Mesenchymal stem cell (in vitro differentiated cells and primary cell): ENCODE data around the gene KCNK15.

ENCODE experiments used
- DNase-seq: peaks from one replicate; pipeline ENCODE4 v3.0.0-alpha.2; 2013
- H2AFZ ChIP-seq: one replicate; pipeline ENCODE4 v1.6.1; 2013; ENCODE audit warnings: low read depth, mild to moderate bottlenecking, control low read depth, inconsistent platforms, low read length, moderate library complexity
- H2AK5ac ChIP-seq: 2 replicates; pipeline ENCODE4 v1.6.1; 2013; ENCODE audit warnings: low read length, moderate library complexity, mild to moderate bottlenecking, inconsistent platforms; ENCODE audit not compliant: severe bottlenecking
- H2BK120ac ChIP-seq: one replicate; pipeline ENCODE4 v1.6.1; 2013; ENCODE audit warnings: low read depth, mild to moderate bottlenecking, inconsistent platforms, low read length, moderate library complexity
- H2BK12ac ChIP-seq, 2 experiments: one replicate each; pipeline ENCODE4 v1.6.1; 2013; ENCODE audit warnings: inconsistent platforms in 2 of 2, low read length in 2 of 2, mild to moderate bottlenecking in 2 of 2, moderate library complexity in 2 of 2, control low read depth in 1 of 2
- H2BK15ac ChIP-seq: one replicate; pipeline ENCODE4 v1.6.1; 2013; ENCODE audit warnings: mild to moderate bottlenecking, low read depth, inconsistent platforms; ENCODE audit not compliant: poor library complexity, severe bottlenecking
- H2BK5ac ChIP-seq: 2 replicates; pipeline ENCODE4 v1.6.1; 2013; ENCODE audit warnings: low read depth, mild to moderate bottlenecking, low read length, control low read depth, inconsistent platforms; ENCODE audit not compliant: poor library complexity, severe bottlenecking
- H3K14ac ChIP-seq, 2 experiments: one replicate each; pipeline ENCODE4 v1.6.1; 2013; ENCODE audit warnings: inconsistent platforms in 2 of 2, low read length in 2 of 2, control low read depth in 1 of 2, mild to moderate bottlenecking in 1 of 2, moderate library complexity in 1 of 2
- H3K18ac ChIP-seq, 2 experiments: one replicate each; pipeline ENCODE4 v1.6.1; 2013; ENCODE audit warnings: inconsistent platforms in 2 of 2, low read length in 2 of 2, control low read depth in 1 of 2, low read depth in 1 of 2, mild to moderate bottlenecking in 1 of 2
- H3K23ac ChIP-seq, 2 experiments: one replicate each; pipeline ENCODE4 v1.6.1; 2013; ENCODE audit warnings: inconsistent platforms in 2 of 2, low read length in 2 of 2, mild to moderate bottlenecking in 2 of 2, moderate library complexity in 2 of 2, control low read depth in 1 of 2
- H3K27ac ChIP-seq: 2 replicates; pipeline ENCODE4 v1.5.1; 2013; ENCODE audit warnings: mild to moderate bottlenecking, moderate library complexity, low read length, control low read depth, inconsistent platforms; ENCODE audit not compliant: poor library complexity, severe bottlenecking
- H3K27me3 ChIP-seq, 2 experiments: 2 replicates each; pipeline versions ENCODE4 v1.6.1 to v1.7.0; 2013; ENCODE audit warnings: low read length in 2 of 2, mild to moderate bottlenecking in 2 of 2, moderate library complexity in 2 of 2, control low read depth in 1 of 2, inconsistent platforms in 1 of 2; ENCODE audit not compliant: control insufficient read depth in 1 of 2, insufficient read depth in 1 of 2
- H3K36me3 ChIP-seq, 2 experiments: 2 replicates each; pipeline versions ENCODE4 v1.6.1 to v1.7.0; 2013; ENCODE audit warnings: low read length in 2 of 2, control low read depth in 1 of 2, inconsistent platforms in 1 of 2, low read depth in 1 of 2, mild to moderate bottlenecking in 1 of 2; ENCODE audit not compliant: insufficient read depth in 2 of 2, control insufficient read depth in 1 of 2
- H3K4ac ChIP-seq, 2 experiments: one replicate each; pipeline ENCODE4 v1.6.1; 2013; ENCODE audit warnings: inconsistent platforms in 2 of 2, low read length in 2 of 2, mild to moderate bottlenecking in 2 of 2, moderate library complexity in 2 of 2, control low read depth in 1 of 2, low read depth in 1 of 2
- H3K4me1 ChIP-seq: 2 replicates; pipeline ENCODE4 v1.6.1; 2013; ENCODE audit warnings: low read depth, low read length, control low read depth; ENCODE audit not compliant: control insufficient read depth, insufficient read depth
- H3K4me2 ChIP-seq: 2 replicates; pipeline ENCODE4 v1.6.1; 2013; ENCODE audit warnings: low read length, mild to moderate bottlenecking, inconsistent platforms; ENCODE audit not compliant: poor library complexity, severe bottlenecking
- H3K4me3 ChIP-seq, 2 experiments: 2 replicates each; pipeline versions ENCODE4 v1.5.1 to v1.7.0; 2013; ENCODE audit warnings: low read length in 2 of 2, mild to moderate bottlenecking in 2 of 2, control low read depth in 1 of 2, low read depth in 1 of 2; ENCODE audit not compliant: insufficient read depth in 1 of 2
- H3K79me1 ChIP-seq: replicated peaks from 2 replicates; pipeline ENCODE4 v1.6.1; 2013; ENCODE audit warnings: mild to moderate bottlenecking, control low read depth, low read length, inconsistent platforms; ENCODE audit not compliant: poor library complexity, severe bottlenecking
- H3K9ac ChIP-seq: 2 replicates; pipeline ENCODE4 v1.7.0; 2013; ENCODE audit warnings: mild to moderate bottlenecking, low read length, moderate library complexity
- H3K9me3 ChIP-seq: 2 replicates; pipeline ENCODE4 v1.7.0; 2013; ENCODE audit warnings: mild to moderate bottlenecking, low read length; ENCODE audit not compliant: control insufficient read depth
- H4K8ac ChIP-seq: one replicate; pipeline ENCODE4 v1.6.1; 2013; ENCODE audit warnings: inconsistent platforms, mild to moderate bottlenecking, low read length, moderate library complexity
- H4K91ac ChIP-seq: one replicate; pipeline ENCODE4 v1.6.1; 2013; ENCODE audit warnings: mild to moderate bottlenecking, low read length, inconsistent platforms
- WGBS: methylation state at CpG from one replicate; pipeline ENCODE4 v1.1.7; 2013; ENCODE audit warnings: mixed read lengths; 5-methylcytosine and 5-hydroxymethylcytosine counted together

KCNK15 gene

DNA sequence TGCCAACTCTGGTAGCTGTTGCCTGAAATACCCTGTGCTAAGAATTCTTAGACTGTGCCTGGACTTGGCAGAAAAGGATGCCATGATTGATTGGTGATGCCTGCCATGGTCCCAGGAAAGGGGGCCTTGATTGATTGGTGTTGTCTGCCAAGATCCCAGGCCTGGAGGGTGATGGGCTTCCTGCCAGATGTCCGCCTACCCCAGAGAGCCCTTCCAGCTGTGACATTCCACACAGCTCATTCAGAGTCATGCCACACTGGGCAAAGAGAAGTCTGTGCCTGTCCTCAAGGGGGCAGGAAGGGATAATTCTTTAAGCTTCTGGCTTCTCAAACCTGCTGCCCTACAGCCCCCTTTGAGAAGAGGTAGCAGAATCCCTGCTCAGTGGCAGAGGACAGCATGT lies 40.1 kb downstream of the KCNK15 start:
- no peak overlapping the region for H4K8ac ChIP-seq
- H3K14ac ChIP-seq, result no peak overlapping the region
- H3K36me3 ChIP-seq, result no peaks in the 10 kb centered on the region
- H3K27ac ChIP-seq, result no peak overlapping the region
- H2BK120ac ChIP-seq, result no peak overlapping the region
- no peak overlapping the region for H3K4me3 ChIP-seq
- H2BK5ac ChIP-seq, result no peak overlapping the region
- H2AFZ ChIP-seq, result no peak overlapping the region
- no peak overlapping the region for H2BK15ac ChIP-seq
- no peak overlapping the region for H3K4ac ChIP-seq
- no peak overlapping the region for H4K91ac ChIP-seq
- no peak overlapping the region for H3K4me2 ChIP-seq
- no peaks in the 10 kb centered on the region for H3K9me3 ChIP-seq
- no peak for DNase-seq
- no CpG with 5 or more reads among the region's 1 CpG for WGBS
- H2BK12ac ChIP-seq, result no peak overlapping the region
- H3K9ac ChIP-seq, result no peak overlapping the region
- no peak overlapping the region for H2AK5ac ChIP-seq
- no peak overlapping the region for H3K23ac ChIP-seq
- H3K4me1 ChIP-seq, result no peaks in the 10 kb centered on the region
- peaks cover 46 to 88% of the 10 kb centered on the region in 2 experiments for H3K27me3 ChIP-seq
- H3K79me1 ChIP-seq, result no peaks in the 10 kb centered on the region
- H3K18ac ChIP-seq, result no peak overlapping the region

DNA sequence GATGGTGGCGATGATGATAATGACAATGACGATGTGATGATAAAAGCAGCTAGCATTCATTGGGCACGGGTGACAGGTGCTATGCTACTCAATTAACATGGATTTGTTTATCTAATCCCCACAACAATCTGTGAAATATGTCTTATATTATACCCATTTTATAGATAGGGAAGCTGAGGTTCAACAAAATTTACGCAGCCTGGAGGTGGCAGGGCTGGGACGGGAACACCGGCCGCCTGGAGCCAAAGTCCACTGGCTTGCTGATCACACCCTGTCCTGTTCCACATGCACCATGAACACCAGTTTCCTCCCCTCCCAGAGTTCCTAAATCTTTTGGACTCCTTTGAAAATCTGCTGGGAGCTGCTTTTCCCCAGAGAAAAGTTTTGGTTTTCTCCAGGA lies 41.6 kb downstream of the KCNK15 start:
- H2BK15ac ChIP-seq, result no peak overlapping the region
- H3K9me3 ChIP-seq, result no peaks in the 10 kb centered on the region
- no peak overlapping the region for H3K4ac ChIP-seq
- H3K4me2 ChIP-seq, result no peak overlapping the region
- H2BK120ac ChIP-seq, result no peak overlapping the region
- DNase-seq, result no peak
- WGBS, result 87% methylated on average over 5 of the region's 7 CpGs
- no peak overlapping the region for H2AK5ac ChIP-seq
- H3K9ac ChIP-seq, result no peak overlapping the region
- no peak overlapping the region for H3K27ac ChIP-seq
- no peak overlapping the region for H3K4me3 ChIP-seq
- peaks cover 53 to 86% of the 10 kb centered on the region in 2 experiments for H3K27me3 ChIP-seq
- H3K4me1 ChIP-seq, result no peaks in the 10 kb centered on the region
- H2AFZ ChIP-seq, result no peak overlapping the region
- no peak overlapping the region for H3K14ac ChIP-seq
- H2BK5ac ChIP-seq, result no peak overlapping the region
- no peak overlapping the region for H3K23ac ChIP-seq
- no peak overlapping the region for H2BK12ac ChIP-seq
- no peak overlapping the region for H3K18ac ChIP-seq
- no peak overlapping the region for H4K8ac ChIP-seq
- H3K79me1 ChIP-seq, result no peaks in the 10 kb centered on the region
- H4K91ac ChIP-seq, result no peak overlapping the region
- H3K36me3 ChIP-seq, result no peaks in the 10 kb centered on the region

DNA sequence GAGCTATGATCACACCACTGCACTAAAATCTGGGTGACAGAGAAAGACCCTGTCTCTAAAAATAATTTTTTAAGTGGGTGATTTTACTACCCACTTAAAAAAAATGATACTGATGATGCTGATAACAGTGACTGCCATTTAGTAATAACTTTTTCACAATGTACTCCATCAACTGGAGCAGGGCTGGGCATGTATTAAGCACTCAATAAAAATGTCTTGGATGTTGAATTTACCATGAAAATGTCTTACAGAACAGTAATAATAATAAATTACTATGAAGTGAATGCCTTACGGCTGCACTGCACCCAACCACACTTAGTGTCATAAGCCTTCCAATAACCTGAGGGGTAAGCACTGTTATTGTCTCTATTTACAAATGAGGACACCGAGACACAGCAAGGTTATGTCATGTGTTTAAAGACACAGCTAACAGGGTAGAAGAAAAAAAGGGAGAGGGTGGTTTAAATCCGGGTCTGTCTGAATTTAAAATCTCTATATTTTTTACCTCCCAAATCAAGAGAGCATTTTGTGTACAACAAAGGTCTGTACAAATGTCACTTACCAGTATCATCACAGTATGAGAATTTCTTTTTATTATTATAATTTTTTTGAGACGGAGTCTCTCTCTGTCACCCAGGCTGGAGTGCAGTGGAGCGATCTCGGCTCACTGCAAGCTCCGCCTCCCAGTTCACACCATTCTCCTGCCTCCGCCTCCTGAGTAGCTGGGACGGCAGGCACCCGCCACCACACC lies 43.2 kb downstream of the KCNK15 start:
- Histone ChIP-seq H3K4me2 (no peak overlapping the region), H3K18ac (no peak overlapping the region), H2AFZ (no peak overlapping the region), H3K4me1 (no peaks in the 10 kb centered on the region), H3K14ac (no peak overlapping the region), H3K23ac (no peak overlapping the region), H3K9ac (no peak overlapping the region), H2BK120ac (no peak overlapping the region), H2BK12ac (no peak overlapping the region), H2BK5ac (no peak overlapping the region), H3K4me3 (no peak overlapping the region), H3K36me3 (no peaks in the 10 kb centered on the region), H3K9me3 (no peaks in the 10 kb centered on the region), H3K27me3 (peaks cover 53 to 77% of the 10 kb centered on the region in 2 experiments), H2AK5ac (no peak overlapping the region), H4K91ac (no peak overlapping the region), H3K79me1 (no peaks in the 10 kb centered on the region), H4K8ac (no peak overlapping the region), H3K4ac (no peak overlapping the region), H3K27ac (no peak overlapping the region), H2BK15ac (no peak overlapping the region)
- DNase-seq, result no peak
- 93% methylated on average over 7 of the region's 10 CpGs for WGBS

DNA sequence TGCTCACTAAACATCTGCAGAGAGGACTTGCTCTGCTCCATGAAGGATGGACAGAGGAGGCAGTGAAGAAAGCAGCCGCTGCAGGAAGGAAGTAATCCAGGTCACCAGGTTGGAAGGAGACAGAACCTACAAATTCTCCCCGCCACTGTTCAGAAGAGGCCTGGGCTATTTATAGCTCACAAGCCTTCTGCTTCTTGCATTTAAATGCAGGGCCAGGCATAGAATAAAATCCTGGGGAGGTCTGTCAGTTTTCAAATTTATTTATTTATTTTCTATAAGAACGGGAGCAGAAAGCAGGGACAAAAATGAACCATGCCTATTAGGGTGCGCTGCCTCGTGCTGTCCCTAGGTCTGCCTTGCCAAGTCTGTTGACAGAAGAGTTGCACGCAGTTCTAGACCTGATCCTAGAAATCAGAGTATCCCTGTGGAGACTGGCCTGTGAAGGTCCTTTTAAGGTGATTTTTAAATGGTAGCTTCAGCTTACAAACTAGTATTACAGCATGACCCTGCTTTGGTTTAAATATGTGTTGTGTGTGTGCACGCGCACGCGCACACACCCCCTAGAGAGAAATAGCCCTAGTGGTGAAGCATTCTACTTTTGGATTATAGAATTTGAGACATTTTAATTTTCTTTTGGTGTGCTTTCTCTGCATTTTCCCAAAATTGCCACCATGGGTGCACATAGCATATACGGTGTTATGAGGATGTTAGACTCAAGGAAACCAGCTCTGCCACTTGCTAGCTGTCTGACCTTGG lies 45.2 kb downstream of the KCNK15 start:
- H4K91ac ChIP-seq, result no peak overlapping the region
- WGBS, result 85% methylated on average over 7 of the region's 11 CpGs

More for the DNA sequence above, 45.2 kb downstream of the KCNK15 start:
- no peak overlapping the region for H3K4ac ChIP-seq
- no peak overlapping the region for H3K23ac ChIP-seq
- no peak overlapping the region for H2BK12ac ChIP-seq
- H2BK120ac ChIP-seq, result no peak overlapping the region
- no peak overlapping the region for H3K18ac ChIP-seq
- H3K27me3 ChIP-seq, result peaks cover 48 to 73% of the 10 kb centered on the region in 2 experiments
- no peak overlapping the region for H2BK15ac ChIP-seq
- no peak overlapping the region for H4K8ac ChIP-seq
- no peaks in the 10 kb centered on the region for H3K36me3 ChIP-seq
- no peak overlapping the region for H3K27ac ChIP-seq
- no peak overlapping the region for H3K4me3 ChIP-seq
- no peak overlapping the region for H2AK5ac ChIP-seq
- H3K9ac ChIP-seq, result no peak overlapping the region
- no peak overlapping the region for H2AFZ ChIP-seq
- no peak overlapping the region for H3K14ac ChIP-seq
- no peaks in the 10 kb centered on the region for H3K4me1 ChIP-seq
- H3K4me2 ChIP-seq, result no peak overlapping the region
- no peaks in the 10 kb centered on the region for H3K79me1 ChIP-seq
- DNase-seq, result no peak
- no peaks in the 10 kb centered on the region for H3K9me3 ChIP-seq
- H2BK5ac ChIP-seq, result no peak overlapping the region
